Endothelial cell of umbilical vein (primary cell): ENCODE results near the gene GM2A. TPM values are rescaled to one million over a fixed set of nuclear protein-coding genes. Genes with fewer than 3 reads are reported as not detected.

Experiments used
- BruUV-seq: library from RNA; stranded (reverse); fragments of 400-500 nt; replicated peaks from 2 replicates; lab custom pipeline; 2021; lab: Mats Ljungman, UMichigan
- CTCF ChIA-PET: fragments of 300-600, 350-600 bp; sonication (Branson Sonifier 250); formaldehyde crosslinking; loops from one replicate; lab custom pipeline; 2021; ENCODE audit warnings: antibody characterized with exemption, inconsistent platforms; lab: Charles Lee
- POLR2A ChIA-PET: fragments of 300-600, 350-600 bp; sonication (Branson Sonifier 250); formaldehyde crosslinking; loops from one replicate; lab custom pipeline; 2021; ENCODE audit warnings: antibody characterized with exemption, inconsistent platforms; lab: Charles Lee
- DNase-seq: peaks from one replicate; pipeline ENCODE4 v3.0.0-alpha.2; 2011; ENCODE audit warnings: low read depth, low spot score
- FAIRE-seq: peaks from 2 replicates; lab custom pipeline; 2011; peaks lifted over from hg19 to GRCh38; lab: Jason Lieb, UNC
- H2AFZ ChIP-seq: 2 replicates; pipeline ENCODE4 v1.6.0; 2012; ENCODE audit warnings: low read depth, low read length, control low read depth, inconsistent platforms
- H3K27ac ChIP-seq: 2 replicates; pipeline ENCODE4 v1.5.1; 2011; ENCODE audit warnings: low read depth, mild to moderate bottlenecking, control low read depth, low read length, moderate library complexity; ENCODE audit not compliant: insufficient read depth
- H3K27me3 ChIP-seq, 2 experiments: 2 replicates each; pipeline versions ENCODE4 v1.6.0 to v1.6.1; 2011; ENCODE audit warnings: low read length in 2 of 2, mixed read lengths in 1 of 2; ENCODE audit not compliant: control insufficient read depth in 2 of 2, insufficient read depth in 2 of 2
- H3K36me3 ChIP-seq, 2 experiments: 2 replicates in 1 of 2; 3 replicates in 1 of 2; pipeline ENCODE4 v1.5.1; 2011; ENCODE audit warnings: low read length in 2 of 2, mild to moderate bottlenecking in 1 of 2, moderate library complexity in 1 of 2; ENCODE audit not compliant: control insufficient read depth in 2 of 2, insufficient read depth in 2 of 2; ENCODE audit errors: extremely low read depth in 1 of 2
- H3K4me1 ChIP-seq: 3 replicates; pipeline ENCODE4 v1.5.1; 2011; ENCODE audit warnings: mild to moderate bottlenecking, low read length; ENCODE audit not compliant: control insufficient read depth, insufficient read depth; ENCODE audit errors: extremely low read depth
- H3K4me2 ChIP-seq: 2 replicates; pipeline ENCODE4 v1.6.1; 2011; ENCODE audit warnings: low read length, control low read depth, mixed read lengths; ENCODE audit not compliant: insufficient read depth
- H3K4me3 ChIP-seq, 3 experiments: fragments of 200-600 bp in 1 of 3; sonication (generic), shearing (Covaris generic) in 1 of 3; replicated peaks in 1 of 3; 2 replicates each; pipeline ENCODE4 v1.5.1; 2011 to 2016; ENCODE audit warnings: control low read depth in 3 of 3, low read length in 3 of 3, mild to moderate bottlenecking in 2 of 3, inconsistent platforms in 1 of 3, low read depth in 1 of 3, moderate library complexity in 1 of 3; ENCODE audit not compliant: insufficient read depth in 1 of 3
- H3K79me2 ChIP-seq: 2 replicates; pipeline ENCODE4 v1.6.0; 2012; ENCODE audit warnings: low read length, inconsistent platforms; ENCODE audit not compliant: control insufficient read depth, insufficient read depth
- H3K9ac ChIP-seq: replicated peaks from 2 replicates; pipeline ENCODE3; 2011; ENCODE audit warnings: low read length, control low read depth; ENCODE audit not compliant: insufficient read depth; ENCODE audit errors: extremely low read depth
- H3K9me1 ChIP-seq: replicated peaks from 3 replicates; pipeline ENCODE4 v1.6.0; 2011; ENCODE audit warnings: mild to moderate bottlenecking, low read length; ENCODE audit not compliant: control insufficient read depth, insufficient read depth; ENCODE audit errors: extremely low read depth
- H3K9me3 ChIP-seq: replicated peaks from 2 replicates; pipeline ENCODE4 v1.5.1; 2012; ENCODE audit warnings: low read length, inconsistent platforms; ENCODE audit not compliant: control insufficient read depth, insufficient read depth
- H4K20me1 ChIP-seq: replicated peaks from 2 replicates; pipeline ENCODE3; 2011; ENCODE audit warnings: mild to moderate bottlenecking, low read length; ENCODE audit not compliant: control insufficient read depth, insufficient read depth; ENCODE audit errors: extremely low read depth
- CTCF ChIP-seq, 2 donors: IDR thresholded peaks; 1 replicate in 1 of 2; 2 replicates in 1 of 2; pipeline ENCODE4 v1.5.1; 2011; ENCODE audit warnings: low read length in 2 of 2, mild to moderate bottlenecking in 2 of 2, moderate library complexity in 2 of 2, control low read depth in 1 of 2, inconsistent platforms in 1 of 2, low read depth in 1 of 2; ENCODE audit not compliant: insufficient read depth in 1 of 2; ENCODE audit errors: extremely low read depth in 1 of 2
- FOS ChIP-seq: IDR thresholded peaks from 2 replicates; pipeline ENCODE4 v1.6.1; 2011; ENCODE audit warnings: mild to moderate bottlenecking, low read length, moderate library complexity, borderline replicate concordance; ENCODE audit not compliant: insufficient read depth
- GATA2 ChIP-seq: IDR thresholded peaks from 2 replicates; pipeline ENCODE4 v1.7.0; 2011; ENCODE audit warnings: low read depth, mild to moderate bottlenecking, moderate library complexity, mixed read lengths, low read length; ENCODE audit not compliant: insufficient read length, insufficient read depth
- JUN ChIP-seq: IDR thresholded peaks from 2 replicates; pipeline ENCODE4 v1.6.1; 2011; ENCODE audit warnings: borderline replicate concordance, low read depth; ENCODE audit not compliant: insufficient read length, insufficient read depth
- dilution Hi-C: fragments of 300-500 bp; cut with MboI; formaldehyde crosslinking; loops from one replicate; pipeline ENCODE4 v1.15.0; 2019; ENCODE audit warnings: low sequenced_read_pairs; ENCODE audit not compliant: extremely low pct_ligation_motif_present
- intact Hi-C: fragments of 100-400 bp; cut with micrococcal nuclease; formaldehyde crosslinking; loops from one replicate; pipeline ENCODE4 v1.10.0; 2022
- polyA plus RNA-seq, 4 experiments: library from polyadenylated mRNA; depleted of rRNA in 3 of 4; stranded (reverse) in 3 of 4; unstranded in 1 of 4; fragments of >200 nt; gene quantifications; 2 replicates each; pipeline versions ENCODE4 v1.2.1 to v1.2.3, GENCODE V29; 2011 to 2012; ENCODE audit warnings: missing spikeins in 1 of 4
- total RNA-seq: library from RNA; stranded (reverse); gene quantifications from 2 replicates; pipeline ENCODE4 v1.2.3, GENCODE V29; 2021

The GM2A gene
- total and polyA plus RNA-seq, 2 donors (not counting 3 experiments of a cell fraction or from before 2014, with no cell fraction given): 14.0 to 21.2 TPM

DNA sequence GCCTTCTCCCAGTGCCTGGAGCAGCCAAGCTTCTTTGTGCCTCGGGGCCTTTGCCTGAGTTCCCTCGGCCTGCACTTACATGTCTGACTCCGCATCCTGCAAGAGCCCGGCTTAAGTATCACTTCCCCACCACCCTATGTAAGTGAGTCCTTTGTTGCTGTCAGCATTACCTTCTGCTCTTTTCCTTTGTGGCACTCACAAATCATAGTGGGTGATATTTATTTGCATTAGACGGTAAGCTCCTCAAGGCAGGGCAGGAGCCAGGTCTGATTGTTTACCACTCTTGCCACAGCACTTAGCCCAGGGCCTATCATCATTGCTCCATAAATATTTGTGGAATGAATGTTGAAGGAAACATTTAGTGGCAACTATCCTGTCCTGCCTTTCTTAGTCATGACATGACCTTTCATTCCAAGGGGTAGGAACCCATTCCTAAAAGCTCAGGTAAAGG lies 4.8 kb downstream of the GM2A start:
- no peaks in the 10 kb centered on the region for H3K36me3 ChIP-seq
- FAIRE-seq (no peak), DNase-seq (no peak)
- H3K4me1 ChIP-seq: peaks cover 5% of the 10 kb centered on the region
- no peaks in the 10 kb centered on the region for H3K9me1 ChIP-seq
- H3K27ac ChIP-seq: no peak overlapping the region
- BruUV-seq: no TSS peak
- POLR2A ChIA-PET: no interaction called here
- H3K79me2 ChIP-seq: no peaks in the 10 kb centered on the region
- no peak for TF ChIP-seq JUN
- no peak for TF ChIP-seq FOS
- H4K20me1 ChIP-seq: no peaks in the 10 kb centered on the region
- no peak overlapping the region for H2AFZ ChIP-seq
- H3K27me3 ChIP-seq: no peaks in the 10 kb centered on the region
- H3K4me2 ChIP-seq: no peak overlapping the region
- CTCF ChIA-PET: interaction anchor here (0.9 kb wide), 1 partner anchor 8 kb away, joined by 3 read pairs; no protein-coding TSS in a partner anchor
- intact Hi-C loops: loop anchor here (10.0 kb wide), 1 partner anchor 517 kb away; the partner anchor contains the start of gene G3BP1
- H3K9me3 ChIP-seq: no peaks in the 10 kb centered on the region
- dilution Hi-C loops: no loop called here
- no peak overlapping the region for H3K9ac ChIP-seq
- no peak overlapping the region for H3K4me3 ChIP-seq

GRCh38 chr5:151258201-151258611 lies 5.2 kb downstream of the GM2A start:
- Histone ChIP-seq H3K9me3 (no peaks in the 10 kb centered on the region), H3K9me1 (no peaks in the 10 kb centered on the region), H3K79me2 (no peaks in the 10 kb centered on the region), H3K9ac (no peak overlapping the region), H3K4me1 (peaks cover 5% of the 10 kb centered on the region), H2AFZ (no peak overlapping the region), H4K20me1 (no peaks in the 10 kb centered on the region), H3K27me3 (no peaks in the 10 kb centered on the region), H3K36me3 (no peaks in the 10 kb centered on the region), H3K4me2 (no peak overlapping the region), H3K27ac (no peak overlapping the region), H3K4me3 (no peak overlapping the region)
- intact Hi-C loops (loop anchor here (10.0 kb wide), 1 partner anchor 517 kb away; the partner anchor contains the start of gene G3BP1), dilution Hi-C loops (no loop called here)
- FAIRE-seq (no peak), DNase-seq (no peak)
- ChIA-PET CTCF (no interaction called here), POLR2A (no interaction called here)
- BruUV-seq: no TSS peak
- TF ChIP-seq GATA2 (no peak), CTCF (IDR thresholded peaks at IDR 0.05; ENCODE audit: extremely low read depth in 1 of 2, insufficient read depth in 1 of 2, low read depth in 1 of 2, low read length in 2 of 2) (no peak), JUN (no peak)
